Activated CD4-positive, alpha-beta T cell treated with anti-CD3 and anti-CD28 coated beads, Interleukin-2, amount 50 U/mL, for 1 hour (primary cell): ENCODE results near the gene ZIC5.

Experiments used
- DNase-seq: peaks from one replicate; pipeline ENCODE4 v3.0.0-alpha.2; 2020

Gene ZIC5

DNA sequence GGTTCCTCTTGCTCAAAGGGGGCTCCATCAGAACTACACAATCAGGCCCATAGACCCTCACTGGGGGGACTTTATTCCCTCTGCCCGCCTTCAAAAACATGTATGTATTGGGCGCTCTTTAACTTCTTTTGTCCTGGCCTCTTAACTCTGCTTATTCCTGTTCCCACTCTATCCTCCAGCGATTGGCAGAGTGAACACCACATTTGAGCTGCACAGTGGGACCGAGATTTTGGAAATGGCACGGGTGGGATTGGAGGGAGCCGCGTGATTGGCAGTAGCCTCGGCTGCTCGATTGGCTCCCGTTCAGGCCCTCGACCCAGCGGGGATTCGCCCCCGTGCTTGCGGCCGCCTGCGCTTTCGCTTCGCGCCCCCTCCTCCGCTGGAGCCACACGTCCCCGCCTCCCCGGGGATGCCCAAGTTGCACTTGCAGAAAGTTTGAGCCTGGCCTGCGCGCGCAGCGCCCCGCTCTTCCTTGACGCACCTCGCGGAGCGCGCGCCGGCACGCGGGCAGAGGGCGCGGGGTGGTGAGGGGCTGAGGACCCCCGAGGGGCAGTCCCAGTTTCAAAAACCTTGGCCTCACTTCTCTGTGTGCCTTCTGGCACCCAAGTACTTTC lies at the start of gene ZIC5:
ZIC5 (minus strand) TSS at position 192 of the 614 bp plus-strand sequence; CDS start at position 28, 164 bp downstream.
- DNase-seq: no peak

DNA sequence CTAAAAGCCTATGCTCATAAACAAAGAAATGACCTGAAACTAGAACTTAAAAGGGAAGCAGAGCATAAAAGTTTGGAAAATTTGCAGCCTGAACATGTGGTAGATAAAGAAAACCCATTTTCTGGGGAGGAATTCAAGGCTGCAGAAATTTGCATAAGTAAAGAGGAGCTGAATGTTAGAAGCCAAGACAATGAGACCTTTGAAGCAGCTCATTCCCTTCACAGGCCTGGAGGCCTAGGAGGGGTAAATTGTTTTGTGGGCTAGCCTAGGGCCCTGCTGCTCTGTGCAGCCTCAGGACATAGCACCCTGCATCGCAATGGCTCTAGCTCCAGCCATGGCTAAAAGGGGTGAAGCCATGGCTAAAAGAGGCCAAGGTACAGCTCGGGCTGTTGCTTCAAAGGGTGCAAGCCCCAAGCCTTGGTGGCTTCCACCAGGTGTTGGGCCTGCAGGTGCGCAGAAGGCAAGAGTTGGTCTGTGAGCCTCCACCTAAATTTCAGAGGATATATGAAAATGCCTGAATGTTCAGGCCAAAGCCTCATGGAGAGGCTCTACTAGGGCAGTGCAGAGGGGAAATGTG lies 48.3 kb upstream of the ZIC5 start:
- no peak for DNase-seq

DNA sequence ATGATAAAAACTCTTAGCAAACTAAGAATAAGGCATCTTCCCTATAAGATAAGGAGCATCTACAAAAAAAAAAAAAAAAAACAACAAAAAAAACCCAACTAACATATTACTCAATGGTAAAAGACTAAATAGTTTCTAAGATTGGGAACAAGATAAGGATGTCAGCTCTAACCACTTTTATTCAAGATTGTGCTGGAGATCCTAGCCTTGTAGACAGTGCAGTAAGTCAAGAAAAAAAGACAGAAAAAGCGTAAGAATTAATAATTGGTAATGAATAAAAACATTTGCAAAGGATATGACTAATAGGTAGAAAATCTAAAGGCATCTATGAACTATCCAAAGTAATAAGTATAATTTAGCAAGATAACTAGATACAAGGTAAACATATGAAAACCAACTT lies 43.1 kb upstream of the ZIC5 start:
- DNase-seq: no peak

DNA sequence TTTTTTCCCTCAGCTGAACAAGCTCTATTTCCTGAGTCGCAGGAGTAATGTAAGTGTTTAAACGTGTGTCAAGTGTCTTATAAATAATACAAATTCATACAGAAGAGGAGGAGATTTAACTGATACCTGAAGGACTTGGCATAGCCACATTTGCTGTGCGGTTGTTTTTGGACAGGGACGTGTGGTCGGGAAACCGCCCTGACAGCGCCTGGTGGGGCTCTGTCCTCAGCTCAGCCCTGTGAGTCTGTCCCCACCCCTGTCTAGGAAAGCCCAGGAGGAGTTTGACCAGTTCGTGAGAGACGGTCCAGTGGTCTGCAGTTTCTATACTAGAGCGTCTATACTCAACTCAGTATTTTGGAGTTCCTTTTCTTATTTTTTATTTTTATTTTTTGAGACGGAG lies 26.7 kb upstream of the ZIC5 start:
- no peak for DNase-seq

DNA sequence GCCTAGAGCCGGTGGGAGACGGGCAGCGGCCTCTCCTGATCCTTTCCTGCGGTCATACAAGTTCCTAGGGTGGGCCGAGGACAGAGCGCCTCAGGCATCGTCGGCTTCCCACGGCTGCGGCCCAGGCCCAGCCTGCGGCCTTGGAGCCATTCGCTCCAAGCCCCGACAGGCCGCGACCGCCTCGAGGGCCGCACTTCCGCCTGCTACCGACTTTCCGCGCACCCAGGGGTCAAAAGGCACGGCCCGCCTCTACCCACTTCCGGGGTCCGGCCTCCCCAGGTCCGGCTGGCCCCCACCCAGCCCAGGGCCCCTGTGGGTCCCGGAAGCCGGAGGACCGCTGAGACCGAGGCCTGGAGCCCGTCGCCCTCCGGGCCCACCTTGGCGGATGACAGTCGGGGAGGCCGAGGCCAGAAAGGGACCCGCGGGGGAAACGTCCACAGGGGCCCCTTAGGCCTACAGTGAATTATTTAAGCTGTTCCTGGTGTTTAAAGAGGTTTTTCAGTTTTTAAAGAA lies 26.2 kb upstream of the ZIC5 start:
- no peak for DNase-seq

DNA sequence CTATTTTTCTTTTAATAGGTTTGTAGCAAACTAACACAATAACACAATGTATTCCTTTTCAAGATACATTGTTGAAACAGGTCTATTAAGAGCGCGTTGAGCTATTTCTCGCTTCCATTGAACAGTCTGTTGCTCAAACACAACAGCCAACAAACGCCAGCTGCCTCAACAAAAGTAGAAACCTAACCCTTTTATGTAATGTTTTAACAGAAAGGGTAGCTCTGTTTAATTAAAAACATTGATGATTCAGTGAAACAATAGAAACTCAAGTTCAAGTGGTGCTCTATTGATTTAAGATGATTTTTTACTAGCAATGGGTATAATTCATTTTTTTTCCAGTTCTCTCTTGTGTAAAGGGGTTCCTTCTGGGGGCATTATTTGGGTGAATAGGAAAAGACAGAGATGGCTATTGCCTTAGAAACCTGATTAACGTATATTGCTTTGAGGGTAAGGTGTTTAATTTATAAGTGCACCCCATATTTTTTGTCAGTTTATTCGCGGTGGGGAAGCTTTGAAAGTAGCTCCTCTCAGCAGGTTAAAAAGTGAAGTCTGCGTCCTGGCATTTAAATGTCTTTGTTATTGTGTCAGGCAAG lies 24.9 kb upstream of the ZIC5 start:
- DNase-seq: no peak

DNA sequence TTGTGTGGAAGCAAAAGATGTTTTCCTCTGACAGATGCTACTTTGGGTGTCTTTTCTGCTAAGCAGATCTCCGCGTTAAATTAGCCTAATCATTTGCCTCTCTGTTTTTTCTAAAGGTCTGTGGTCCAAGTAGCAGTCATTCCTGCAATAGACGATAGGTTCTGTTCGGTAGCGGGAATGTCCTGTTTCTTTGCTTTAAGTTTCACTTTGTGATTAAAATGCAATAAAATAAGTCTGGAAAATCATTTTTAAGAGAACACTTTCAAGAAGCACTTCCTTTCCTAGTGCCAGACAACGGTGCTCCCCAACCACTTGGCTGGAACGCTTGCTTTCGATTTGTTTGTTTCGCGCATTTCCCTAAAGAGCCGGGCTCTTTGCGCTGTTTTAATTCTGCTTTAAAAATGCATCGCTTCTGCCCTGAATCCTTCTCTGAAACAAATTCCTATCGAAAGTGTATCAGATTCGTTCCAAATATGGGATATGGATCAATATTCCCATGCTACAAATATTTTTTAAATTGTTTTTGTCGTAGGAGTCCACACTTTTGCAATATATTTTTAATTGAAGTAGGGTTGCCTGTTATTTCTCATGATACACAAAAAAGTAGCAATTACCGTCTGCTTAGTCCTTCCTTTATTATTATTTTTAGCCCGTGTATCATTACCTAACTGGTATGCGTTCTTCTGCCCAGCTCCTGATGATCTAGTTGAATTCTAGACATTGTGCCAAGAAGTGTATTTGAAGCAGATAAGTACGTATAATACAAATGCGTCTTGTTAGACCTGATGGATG lies 24.2 kb upstream of the ZIC5 start:
- DNase-seq: no peak

DNA sequence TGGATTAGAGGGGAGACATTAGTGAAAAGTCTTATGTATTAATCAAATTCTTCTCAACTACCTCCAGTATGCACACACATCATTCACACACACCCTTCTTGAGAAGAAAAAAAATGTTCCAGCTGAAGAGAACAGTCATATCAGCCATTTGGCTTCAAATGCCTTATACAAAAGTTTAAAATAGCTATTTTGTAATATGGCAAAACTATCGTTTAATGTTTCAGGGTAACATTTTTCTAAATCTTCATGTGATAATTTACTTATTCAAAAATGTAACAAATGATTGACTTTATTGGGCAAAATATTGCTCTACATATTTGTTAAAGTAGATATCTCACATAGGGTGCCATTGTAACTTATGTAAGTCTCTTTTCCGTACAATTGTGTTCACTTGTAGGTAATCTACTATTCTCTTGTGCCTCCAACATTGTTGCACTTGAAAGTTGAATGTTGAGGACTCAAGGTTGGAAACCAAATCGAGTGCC lies 23.6 kb upstream of the ZIC5 start:
- no peak for DNase-seq

DNA sequence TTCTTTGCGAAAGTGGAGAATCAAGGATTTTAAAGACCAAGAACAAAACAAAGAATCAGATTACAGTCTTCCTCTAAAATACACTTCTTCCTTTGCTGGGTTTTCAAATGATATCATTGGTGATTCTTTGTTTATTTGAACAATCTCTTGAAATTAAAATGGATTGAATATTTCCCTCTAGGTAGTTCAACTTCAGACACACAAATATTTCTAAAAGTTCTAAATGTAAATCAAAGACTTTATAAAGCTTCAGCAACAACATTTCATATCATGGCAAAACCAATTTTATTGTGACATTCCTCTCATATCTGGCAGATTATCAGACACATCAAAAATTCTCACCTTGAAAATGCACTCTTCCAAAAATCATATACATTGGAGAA lies 23.1 kb upstream of the ZIC5 start:
- DNase-seq: no peak

DNA sequence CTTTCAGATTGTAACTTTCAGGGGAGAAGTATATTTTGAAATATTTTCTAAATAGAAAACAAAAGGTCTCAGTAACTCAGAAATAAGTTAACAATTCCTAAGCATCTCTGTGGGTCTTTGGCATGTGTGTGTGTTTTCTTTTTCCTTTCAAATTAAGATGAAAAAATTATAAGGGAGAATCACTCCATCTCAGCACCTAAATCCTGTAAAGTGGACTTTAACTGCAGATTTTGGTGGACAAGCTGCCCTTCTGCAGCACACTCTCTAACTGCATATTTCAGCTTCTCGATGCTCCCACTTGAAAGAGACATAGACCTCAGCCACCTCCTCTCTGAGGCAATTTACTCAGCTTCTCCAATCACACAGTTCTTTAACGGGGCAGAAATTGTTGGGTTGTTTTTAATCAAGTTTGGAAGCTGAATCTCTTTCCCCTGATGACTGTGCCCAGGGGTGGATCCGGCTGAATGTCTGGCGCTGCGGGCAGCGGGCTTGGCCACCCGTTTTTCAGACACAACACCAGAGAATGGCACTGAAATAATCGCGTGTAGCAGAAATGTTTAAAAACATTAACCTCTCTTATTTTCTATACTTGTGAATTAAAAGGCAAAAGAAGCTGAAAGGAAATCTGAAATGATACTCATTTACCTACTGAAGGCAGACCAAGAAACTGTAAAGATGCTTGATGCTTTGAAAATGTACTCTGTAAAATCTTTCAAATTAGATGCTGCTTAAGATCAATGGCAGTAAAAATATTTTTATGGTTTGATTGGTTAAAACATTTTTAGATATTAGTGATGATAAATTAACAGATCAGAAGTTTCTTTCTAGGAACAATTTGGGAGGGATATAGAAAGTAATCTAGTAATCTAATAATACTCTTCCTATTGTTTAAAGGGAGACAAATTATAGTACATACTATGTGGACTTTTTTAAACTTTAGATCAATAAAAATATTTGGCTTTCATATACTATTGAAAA lies 22.4 kb upstream of the ZIC5 start:
- DNase-seq: no peak

DNA sequence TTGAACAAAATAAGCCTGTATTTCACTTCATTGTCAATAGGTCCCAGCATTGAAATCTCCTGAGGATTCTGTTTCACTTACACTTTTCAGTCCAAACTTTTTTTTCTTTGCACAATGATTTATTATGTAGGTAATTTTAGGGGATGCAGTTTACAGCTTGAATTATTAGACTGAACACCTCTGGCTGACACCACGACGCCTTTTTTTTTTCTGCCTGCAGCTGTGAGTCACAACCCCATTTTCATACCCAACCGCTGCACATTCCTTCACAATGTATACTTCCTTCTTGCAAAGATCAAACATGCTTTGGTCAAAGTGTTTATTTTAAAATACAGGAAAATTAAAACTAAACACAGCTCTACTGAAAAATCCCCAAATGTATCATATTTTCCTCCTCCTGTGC lies 21.4 kb upstream of the ZIC5 start:
- no peak for DNase-seq

DNA sequence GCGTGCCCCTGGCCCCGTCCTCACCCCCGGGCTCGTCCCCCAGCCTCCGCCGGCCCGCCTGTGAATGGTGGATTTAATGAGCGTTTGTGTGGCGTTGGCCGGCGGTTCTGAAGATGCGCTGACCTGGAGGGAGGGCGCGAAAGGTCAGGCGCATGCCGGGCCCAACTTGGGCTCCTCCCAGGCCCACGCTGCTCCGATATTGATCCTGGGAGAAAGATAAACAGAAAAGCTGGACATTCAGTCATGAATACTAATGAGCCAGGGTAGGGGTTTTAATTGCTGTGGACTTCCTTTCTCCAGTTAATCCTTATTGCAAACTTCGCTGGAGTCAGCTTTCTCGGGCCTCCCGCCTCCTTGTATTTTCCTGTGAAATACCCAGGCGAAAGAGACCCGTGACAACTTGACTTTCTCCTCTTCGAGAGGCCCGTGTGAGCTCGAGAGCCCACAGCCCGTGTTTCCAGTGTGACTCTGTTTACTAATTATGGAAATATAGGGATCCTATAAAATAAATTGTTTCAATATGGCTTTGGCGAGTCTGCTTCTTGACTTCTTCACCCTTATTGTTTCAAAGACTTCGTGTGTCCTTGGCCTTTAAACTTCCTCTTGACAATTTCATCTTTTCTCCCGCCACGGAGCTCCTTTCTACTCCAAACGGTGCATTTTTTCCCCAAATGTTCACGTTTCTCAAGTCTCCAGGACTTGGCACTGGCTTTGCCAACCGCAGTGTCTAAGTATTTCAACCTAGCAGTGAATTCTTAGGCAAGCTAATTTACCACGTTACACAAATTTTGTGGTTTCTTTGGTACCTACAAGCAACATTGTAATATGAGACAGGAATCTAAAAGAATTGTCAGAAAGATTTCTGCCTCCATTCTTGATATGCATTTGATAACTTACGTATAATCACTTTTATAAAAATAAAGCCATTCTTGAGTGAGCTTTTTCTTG lies 20.5 kb upstream of the ZIC5 start:
- DNase-seq: no peak

DNA sequence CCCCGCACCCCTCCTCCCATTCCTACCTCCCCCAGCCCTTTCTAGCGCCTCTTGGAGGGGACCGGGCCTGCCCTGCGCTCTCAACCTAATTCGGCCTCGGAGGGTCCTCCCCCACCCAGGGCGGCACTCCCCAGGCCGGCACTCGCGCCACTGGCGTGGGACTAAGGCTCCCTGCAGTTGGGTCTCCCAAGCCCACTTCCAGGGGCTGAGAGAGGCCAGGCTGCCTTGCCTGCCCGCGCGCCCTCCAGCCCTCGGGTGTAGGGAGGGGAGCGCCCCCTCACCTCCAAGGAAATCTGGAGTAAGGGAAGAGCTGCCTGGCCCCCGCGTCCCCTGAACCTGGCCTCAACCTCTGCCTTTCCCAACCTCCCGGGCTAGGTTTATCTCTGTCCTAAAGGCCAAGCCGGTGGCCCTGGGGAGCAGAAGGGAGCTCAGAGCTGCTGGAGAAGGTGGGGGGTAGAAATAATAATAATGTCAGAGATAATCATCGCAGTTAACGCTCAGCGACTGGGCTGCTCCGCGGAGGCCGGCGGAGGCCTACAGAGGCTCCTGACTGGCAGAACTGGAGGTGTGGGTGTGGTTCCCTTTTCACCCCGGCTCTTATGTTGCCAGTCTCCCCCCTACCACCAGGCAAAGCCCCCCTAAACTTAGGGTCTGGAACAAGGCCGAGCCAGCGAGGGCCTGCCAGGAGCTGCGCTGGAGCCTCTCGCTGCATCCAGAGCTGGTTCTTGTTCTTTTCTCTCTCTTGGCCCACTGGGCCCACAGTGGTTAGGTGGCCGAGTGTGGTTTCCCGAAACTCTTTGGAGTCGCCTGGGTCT lies 19.7 kb upstream of the ZIC5 start:
- no peak for DNase-seq

DNA sequence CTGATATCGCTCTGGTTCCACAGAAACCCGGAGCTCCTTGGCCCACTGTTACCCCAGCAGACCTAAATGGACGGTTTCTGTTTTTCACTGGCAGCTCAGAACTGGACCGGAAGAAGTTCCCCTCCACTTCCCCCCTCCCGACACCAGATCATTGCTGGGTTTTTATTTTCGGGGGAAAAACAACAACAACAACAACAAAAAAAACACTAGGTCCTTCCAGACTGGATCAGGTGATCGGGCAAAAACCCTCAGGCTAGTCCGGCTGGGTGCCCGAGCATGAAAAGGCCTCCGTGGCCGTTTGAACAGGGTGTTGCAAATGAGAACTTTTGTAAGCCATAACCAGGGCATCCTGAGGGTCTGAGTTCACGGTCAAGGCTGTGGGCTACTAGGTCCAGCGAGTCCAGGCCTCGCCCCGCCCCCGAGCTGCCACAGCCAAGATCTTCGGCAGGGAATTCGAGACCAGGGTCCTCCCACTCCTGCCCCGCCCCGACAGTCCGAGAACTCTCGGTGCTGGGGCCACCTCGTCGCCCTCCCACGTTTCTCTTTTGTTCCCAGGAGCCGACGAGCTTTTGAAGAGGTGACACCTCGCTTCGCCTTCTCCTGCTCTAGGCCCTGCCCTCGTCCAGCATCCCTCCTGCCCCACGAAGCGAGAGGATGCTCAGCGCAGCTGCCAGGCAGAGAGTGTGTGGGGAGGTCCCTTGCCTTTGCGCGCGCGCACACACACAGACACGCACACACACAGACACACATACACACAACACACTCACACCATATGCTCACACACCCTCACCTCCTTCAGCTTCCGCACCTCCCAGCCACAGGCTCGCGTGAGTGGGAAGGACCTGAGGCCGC lies 18.8 kb upstream of the ZIC5 start:
- DNase-seq: no peak

DNA sequence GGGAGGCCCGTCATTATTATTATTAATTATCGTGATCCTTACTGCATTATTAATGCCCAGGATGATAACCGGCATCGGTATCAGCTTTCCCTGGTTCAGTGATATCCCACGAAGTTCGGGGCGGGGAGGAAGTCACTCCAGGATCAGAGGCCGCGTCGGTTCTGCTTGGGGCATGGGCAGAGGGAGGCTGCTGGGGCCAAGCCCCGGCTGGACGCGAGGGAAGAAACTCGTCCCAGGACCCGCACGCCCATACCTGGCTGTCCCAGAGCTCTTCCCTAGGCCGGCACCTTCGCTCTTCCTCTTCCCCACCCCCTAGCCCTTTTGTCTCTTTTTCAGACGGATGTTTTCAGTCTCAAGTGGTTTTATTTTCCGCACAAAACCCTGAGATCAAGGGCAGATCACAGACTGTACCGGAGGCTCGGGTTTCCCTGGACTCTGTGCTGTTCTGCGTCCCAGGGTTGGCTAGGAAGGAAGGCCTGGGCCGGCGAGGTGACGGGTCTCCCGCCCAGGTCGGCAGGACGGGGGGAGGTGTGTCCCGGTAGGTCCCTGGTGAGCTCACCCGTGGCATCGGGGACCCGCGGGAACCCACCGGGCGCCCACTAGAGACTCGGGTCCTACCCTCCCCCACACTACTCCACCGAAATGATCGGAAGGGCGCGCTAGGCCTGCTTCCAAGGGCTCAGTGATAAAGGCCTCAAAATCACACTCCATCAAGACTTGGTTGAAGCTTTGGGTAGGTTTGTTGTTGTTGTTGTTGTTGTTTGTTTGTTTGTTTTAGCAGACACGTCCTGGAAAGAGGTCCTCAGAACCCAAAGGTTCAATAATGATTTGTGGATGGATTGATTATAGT lies 17.9 kb upstream of the ZIC5 start:
- DNase-seq: no peak

DNA sequence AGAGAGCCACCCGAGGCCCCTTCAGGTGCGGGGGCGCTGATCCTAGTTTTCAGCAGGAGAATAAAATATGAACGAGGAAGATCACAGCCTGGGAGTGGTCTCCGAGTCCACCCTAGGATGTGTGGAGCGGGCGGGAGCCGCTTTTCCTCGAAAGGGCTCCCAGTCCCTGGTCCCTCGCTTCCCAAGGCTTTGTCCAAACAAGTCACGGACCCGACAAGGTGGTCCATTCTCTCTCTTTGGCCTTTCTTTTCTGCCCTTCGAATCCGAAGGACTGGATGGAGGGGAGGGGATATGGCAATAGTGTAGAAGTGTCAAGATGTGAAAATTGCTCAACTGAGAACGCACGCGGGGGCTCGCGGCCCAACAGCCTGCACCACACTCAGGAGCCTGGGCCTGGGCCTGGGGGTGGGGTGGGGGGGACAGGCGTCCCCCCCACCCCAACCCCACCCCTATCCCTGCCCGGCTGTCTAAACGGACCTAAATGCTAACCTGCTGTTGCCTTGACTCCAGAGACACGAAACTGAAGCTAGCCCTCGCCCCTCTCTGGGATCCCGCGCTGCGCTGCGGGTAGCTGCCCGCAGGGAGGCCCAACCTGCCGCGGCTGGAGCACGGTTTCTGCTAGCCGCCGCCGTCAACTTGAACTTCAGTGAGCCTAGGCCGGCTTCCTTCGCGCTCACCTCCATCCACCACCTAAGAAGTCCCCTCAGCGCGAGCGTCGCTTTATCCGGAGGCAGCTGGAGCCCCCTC lies 17.1 kb upstream of the ZIC5 start:
- DNase-seq: no peak
